DOHH2 (cell line): Measurements from ENCODE around the gene PCYOX1L.

Experiments
- H3F3A ChIP-seq: fragments of 200-600 bp; sonication (generic), shearing (Covaris generic); 2 replicates; pipeline ENCODE4 v1.6.0; 2016; ENCODE audit warnings: antibody characterized with exemption, mild to moderate bottlenecking; ENCODE audit not compliant: control insufficient read depth, insufficient read depth
- H3K27ac ChIP-seq: fragments of 200-600 bp; sonication (generic); 2 replicates; pipeline ENCODE4 v1.5.1; 2014; ENCODE audit warnings: low read depth, mild to moderate bottlenecking, low read length, moderate library complexity
- H3K27me3 ChIP-seq: fragments of 200-600 bp; sonication (generic); 2 replicates; pipeline ENCODE4 v1.6.1; 2014; ENCODE audit warnings: mild to moderate bottlenecking, low read length, mixed read lengths; ENCODE audit not compliant: control insufficient read depth
- H3K36me3 ChIP-seq: fragments of 200-600 bp; sonication (generic); 2 replicates; pipeline ENCODE4 v1.6.1; 2014; ENCODE audit warnings: mild to moderate bottlenecking, low read length, moderate library complexity, mixed read lengths; ENCODE audit not compliant: control insufficient read depth
- H3K4me1 ChIP-seq: fragments of 200-600 bp; sonication (generic); 2 replicates; pipeline ENCODE4 v1.6.1; 2014; ENCODE audit warnings: mild to moderate bottlenecking, low read length, mixed read lengths; ENCODE audit not compliant: control insufficient read depth
- H3K4me2 ChIP-seq: fragments of 200-600 bp; sonication (generic); 2 replicates; pipeline ENCODE4 v1.6.0; 2014; ENCODE audit warnings: mild to moderate bottlenecking, low read length, moderate library complexity
- H3K4me3 ChIP-seq: fragments of 200-600 bp; sonication (generic); 2 replicates; pipeline ENCODE4 v1.5.1; 2014; ENCODE audit warnings: mild to moderate bottlenecking, low read length, mixed read lengths
- H3K79me2 ChIP-seq: fragments of 200-600 bp; sonication (generic); 2 replicates; pipeline ENCODE4 v1.6.1; 2014; ENCODE audit warnings: mild to moderate bottlenecking, low read length, mixed read lengths; ENCODE audit not compliant: control insufficient read depth
- H3K9me2 ChIP-seq: fragments of 200-600 bp; sonication (generic); replicated peaks from 2 replicates; pipeline ENCODE4 v1.6.1; 2014; ENCODE audit warnings: mild to moderate bottlenecking, low read length, mixed read lengths; ENCODE audit not compliant: control insufficient read depth
- H3K9me3 ChIP-seq: fragments of 200-600 bp; sonication (generic); 2 replicates; pipeline ENCODE4 v1.6.1; 2014; ENCODE audit warnings: antibody characterized with exemption, low read length, mixed read lengths; ENCODE audit not compliant: control insufficient read depth, insufficient read depth
- H4K20me1 ChIP-seq: fragments of 200-600 bp; sonication (generic); 2 replicates; pipeline ENCODE4 v1.6.0; 2014; ENCODE audit warnings: low read depth, mild to moderate bottlenecking, antibody characterized with exemption, low read length, moderate library complexity; ENCODE audit not compliant: control insufficient read depth, insufficient read depth
- EZH2phosphoT487 ChIP-seq: fragments of 200-600 bp; sonication (generic); IDR thresholded peaks from 2 replicates; pipeline ENCODE4 v1.6.1; 2017; ENCODE audit warnings: borderline replicate concordance, mild to moderate bottlenecking, antibody characterized with exemption, low read length, moderate library complexity, mixed read lengths
- TF ChIP-seq, protein P1 (sequence below): fragments of 200-600 bp; sonication (generic); IDR thresholded peaks from one replicate; pipeline ENCODE4 v1.5.1; 2014; ENCODE audit warnings: antibody characterized with exemption, mild to moderate bottlenecking, low read depth, low read length; ENCODE audit not compliant: poor library complexity, severe bottlenecking

Gene PCYOX1L

DNA sequence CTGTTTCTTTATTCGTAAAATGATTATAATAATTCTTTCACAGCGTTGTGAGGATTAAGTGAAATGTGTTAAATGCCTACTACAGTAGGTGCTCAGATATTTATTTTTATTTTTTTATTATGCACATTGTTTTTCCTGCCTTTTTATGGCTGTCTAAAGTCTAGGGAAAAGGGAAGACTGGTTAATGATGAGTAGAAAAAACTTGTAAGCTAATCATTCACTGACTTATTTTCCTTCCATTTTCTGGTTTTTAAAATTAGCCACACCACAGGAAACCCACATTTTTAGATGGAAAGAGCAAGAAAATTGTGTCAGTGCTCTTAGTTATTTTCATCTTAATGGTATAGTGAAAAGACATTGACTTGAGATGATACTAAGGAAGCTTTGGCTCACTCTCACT is 3.9 kb upstream of the PCYOX1L start:
- Histone ChIP-seq H4K20me1 (no peaks in the 10 kb centered on the region; the same call in 1 of the 2 replicates), H3K4me3 (no peak overlapping the region), H3K9me2 (no peaks in the 10 kb centered on the region), H3K27me3 (no peaks in the 10 kb centered on the region), H3K27ac (no peak overlapping the region), H3F3A (peaks cover 36% of the 10 kb centered on the region), H3K79me2 (peaks cover 88% of the 10 kb centered on the region), H3K4me2 (no peak overlapping the region), H3K4me1 (peaks cover 44% of the 10 kb centered on the region), H3K36me3 (peaks cover 89% of the 10 kb centered on the region), H3K9me3 (no peaks in the 10 kb centered on the region)
- TF ChIP-seq, protein P1, sequence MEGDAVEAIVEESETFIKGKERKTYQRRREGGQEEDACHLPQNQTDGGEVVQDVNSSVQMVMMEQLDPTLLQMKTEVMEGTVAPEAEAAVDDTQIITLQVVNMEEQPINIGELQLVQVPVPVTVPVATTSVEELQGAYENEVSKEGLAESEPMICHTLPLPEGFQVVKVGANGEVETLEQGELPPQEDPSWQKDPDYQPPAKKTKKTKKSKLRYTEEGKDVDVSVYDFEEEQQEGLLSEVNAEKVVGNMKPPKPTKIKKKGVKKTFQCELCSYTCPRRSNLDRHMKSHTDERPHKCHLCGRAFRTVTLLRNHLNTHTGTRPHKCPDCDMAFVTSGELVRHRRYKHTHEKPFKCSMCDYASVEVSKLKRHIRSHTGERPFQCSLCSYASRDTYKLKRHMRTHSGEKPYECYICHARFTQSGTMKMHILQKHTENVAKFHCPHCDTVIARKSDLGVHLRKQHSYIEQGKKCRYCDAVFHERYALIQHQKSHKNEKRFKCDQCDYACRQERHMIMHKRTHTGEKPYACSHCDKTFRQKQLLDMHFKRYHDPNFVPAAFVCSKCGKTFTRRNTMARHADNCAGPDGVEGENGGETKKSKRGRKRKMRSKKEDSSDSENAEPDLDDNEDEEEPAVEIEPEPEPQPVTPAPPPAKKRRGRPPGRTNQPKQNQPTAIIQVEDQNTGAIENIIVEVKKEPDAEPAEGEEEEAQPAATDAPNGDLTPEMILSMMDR: no peak
- no peak for TF ChIP-seq EZH2phosphoT487

DNA sequence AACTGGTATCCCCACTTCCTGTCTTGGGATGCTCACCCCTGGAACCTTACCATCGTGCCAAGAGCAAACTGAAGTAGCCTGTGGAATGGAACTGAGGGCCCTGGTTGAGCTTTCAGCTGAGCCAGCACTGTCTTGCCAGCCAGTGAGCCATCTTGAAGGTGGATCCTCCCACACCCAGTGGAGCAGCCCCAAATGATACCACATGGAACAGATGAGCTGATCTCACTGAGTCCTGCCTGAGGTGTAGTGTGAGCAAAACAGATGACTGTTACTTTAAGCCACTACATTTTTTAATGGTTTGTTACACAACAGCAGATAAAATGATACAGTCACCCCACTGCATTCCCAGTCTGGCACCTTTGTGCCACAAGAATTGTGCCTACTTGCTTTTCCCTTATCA is 2.2 kb upstream of the PCYOX1L start:
- no peak overlapping the region for H3K27ac ChIP-seq
- peaks cover 85% of the 10 kb centered on the region for H3K36me3 ChIP-seq
- no peaks in the 10 kb centered on the region for H3K9me3 ChIP-seq
- TF ChIP-seq, protein P1: no peak
- TF ChIP-seq EZH2phosphoT487: no peak
- H3K27me3 ChIP-seq: no peaks in the 10 kb centered on the region
- H3K4me3 ChIP-seq: no peak overlapping the region
- no peaks in the 10 kb centered on the region; the same call in 1 of the 2 replicates for H4K20me1 ChIP-seq
- H3K4me2 ChIP-seq: peak overlapping the region; percentile 49
- no peaks in the 10 kb centered on the region for H3K9me2 ChIP-seq
- peaks cover 36% of the 10 kb centered on the region for H3F3A ChIP-seq
- H3K4me1 ChIP-seq: peaks cover 56% of the 10 kb centered on the region
- H3K79me2 ChIP-seq: peaks cover 86% of the 10 kb centered on the region

DNA sequence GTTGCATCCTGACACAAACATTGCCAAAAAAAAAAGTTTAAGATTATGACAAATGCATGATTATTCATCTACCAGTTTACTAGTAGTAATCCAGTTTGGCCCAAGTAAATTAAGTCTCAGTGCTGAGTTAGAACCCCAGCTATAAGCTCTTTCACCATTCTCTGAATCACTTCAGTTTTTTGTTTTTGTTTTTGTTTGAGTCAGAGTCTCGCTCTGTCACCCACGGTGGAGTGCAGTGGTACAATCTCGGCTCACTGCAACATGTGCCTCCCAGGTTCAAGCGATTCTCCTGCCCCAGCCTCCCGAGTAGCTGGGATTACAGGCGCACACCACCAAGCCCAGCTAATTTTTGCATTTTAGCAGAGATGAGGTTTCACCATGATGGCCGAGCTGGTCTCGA is 1.5 kb upstream of the PCYOX1L start:
- Histone ChIP-seq H3K27ac (no peak overlapping the region), H3F3A (peaks cover 36% of the 10 kb centered on the region), H3K27me3 (no peaks in the 10 kb centered on the region), H3K4me1 (peaks cover 56% of the 10 kb centered on the region), H3K9me2 (no peaks in the 10 kb centered on the region), H4K20me1 (no peaks in the 10 kb centered on the region; the same call in 1 of the 2 replicates), H3K9me3 (no peaks in the 10 kb centered on the region), H3K4me3 (peak overlapping the region; percentile 43), H3K79me2 (peaks cover 78% of the 10 kb centered on the region), H3K4me2 (peak overlapping the region; percentile 49), H3K36me3 (peaks cover 78% of the 10 kb centered on the region)
- TF ChIP-seq, protein P1: no peak
- no peak for TF ChIP-seq EZH2phosphoT487
